BE2C (cell line): Measurements from ENCODE around the gene OR5L1.

Source experiments
- DNase-seq: peaks from one replicate; pipeline ENCODE4 v3.0.0-alpha.2; 2020
- H3K27me3 ChIP-seq: fragments of 250-450 bp; sonication (Bioruptor Pico); 2 replicates; pipeline ENCODE4 v1.5.1; 2020; ENCODE audit warnings: mild to moderate bottlenecking
- H3K36me3 ChIP-seq: fragments of 250-450 bp; sonication (Bioruptor Pico); 2 replicates; pipeline ENCODE4 v1.5.1; 2020; ENCODE audit warnings: mild to moderate bottlenecking
- H3K4me1 ChIP-seq: fragments of 250-450 bp; sonication (Bioruptor Pico); 2 replicates; pipeline ENCODE4 v1.5.1; 2020
- H3K4me3 ChIP-seq: 2 replicates; pipeline ENCODE4 v1.5.1; 2011; ENCODE audit warnings: low read depth, low read length
- H3K9me3 ChIP-seq: fragments of 250-450 bp; sonication (Bioruptor Pico); 2 replicates; pipeline ENCODE4 v1.5.1; 2020
- TF ChIP-seq, protein P1 (sequence below): IDR thresholded peaks from 2 replicates; pipeline ENCODE4 v1.5.1; 2012; ENCODE audit warnings: mild to moderate bottlenecking, low read depth, low read length

OR5L1 gene

DNA sequence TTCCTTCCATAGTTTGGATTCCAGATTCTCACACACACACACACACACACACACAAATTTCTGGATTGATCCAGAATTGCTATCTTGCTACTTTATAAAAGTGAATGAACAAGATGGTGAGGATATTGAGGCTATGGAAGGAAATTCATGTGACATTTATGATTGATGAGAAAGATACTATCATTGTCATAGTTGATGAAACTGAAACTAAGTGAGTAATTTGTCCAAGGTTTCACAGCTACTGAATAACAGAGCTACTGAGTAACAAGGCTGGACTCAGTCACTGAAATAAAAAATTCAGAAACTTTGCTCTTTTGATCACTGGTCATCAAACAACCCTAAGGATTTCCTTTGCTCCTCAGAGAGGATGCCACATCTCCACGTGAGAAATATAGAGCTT lies 43.5 kb downstream of the OR5L1 start:
- no peak overlapping the region for H3K4me3 ChIP-seq
- no peaks in the 10 kb centered on the region for H3K4me1 ChIP-seq
- H3K36me3 ChIP-seq = no peaks in the 10 kb centered on the region
- TF ChIP-seq, protein P1, sequence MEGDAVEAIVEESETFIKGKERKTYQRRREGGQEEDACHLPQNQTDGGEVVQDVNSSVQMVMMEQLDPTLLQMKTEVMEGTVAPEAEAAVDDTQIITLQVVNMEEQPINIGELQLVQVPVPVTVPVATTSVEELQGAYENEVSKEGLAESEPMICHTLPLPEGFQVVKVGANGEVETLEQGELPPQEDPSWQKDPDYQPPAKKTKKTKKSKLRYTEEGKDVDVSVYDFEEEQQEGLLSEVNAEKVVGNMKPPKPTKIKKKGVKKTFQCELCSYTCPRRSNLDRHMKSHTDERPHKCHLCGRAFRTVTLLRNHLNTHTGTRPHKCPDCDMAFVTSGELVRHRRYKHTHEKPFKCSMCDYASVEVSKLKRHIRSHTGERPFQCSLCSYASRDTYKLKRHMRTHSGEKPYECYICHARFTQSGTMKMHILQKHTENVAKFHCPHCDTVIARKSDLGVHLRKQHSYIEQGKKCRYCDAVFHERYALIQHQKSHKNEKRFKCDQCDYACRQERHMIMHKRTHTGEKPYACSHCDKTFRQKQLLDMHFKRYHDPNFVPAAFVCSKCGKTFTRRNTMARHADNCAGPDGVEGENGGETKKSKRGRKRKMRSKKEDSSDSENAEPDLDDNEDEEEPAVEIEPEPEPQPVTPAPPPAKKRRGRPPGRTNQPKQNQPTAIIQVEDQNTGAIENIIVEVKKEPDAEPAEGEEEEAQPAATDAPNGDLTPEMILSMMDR = no peak
- no peaks in the 10 kb centered on the region for H3K27me3 ChIP-seq
- no peaks in the 10 kb centered on the region for H3K9me3 ChIP-seq
- no peak for DNase-seq
